H9 (cell line): ENCODE data around the gene KIF13A. TPM values are rescaled to one million over a fixed set of nuclear protein-coding genes. Genes with fewer than 3 reads are reported as not detected.

ENCODE experiments used
- DNase-seq: peaks from one replicate; pipeline ENCODE4 v3.0.0-alpha.2; 2017
- H2AFZ ChIP-seq: one replicate; pipeline ENCODE4 v1.6.1; 2013; ENCODE audit warnings: mild to moderate bottlenecking, low read length, control low read depth, moderate library complexity
- H2AK5ac ChIP-seq: 2 replicates; pipeline ENCODE4 v1.6.1; 2013; ENCODE audit warnings: low read length, control low read depth, mixed read lengths; ENCODE audit not compliant: insufficient read length
- H2BK120ac ChIP-seq: one replicate; pipeline ENCODE4 v1.6.1; 2013; ENCODE audit warnings: low read depth, mild to moderate bottlenecking, low read length, control low read depth, inconsistent platforms; ENCODE audit not compliant: poor library complexity, severe bottlenecking
- H2BK12ac ChIP-seq: 2 replicates; pipeline ENCODE4 v1.6.1; 2013; ENCODE audit warnings: low read length, control low read depth, mixed read lengths, low read depth; ENCODE audit not compliant: insufficient read length
- H2BK15ac ChIP-seq: 2 replicates; pipeline ENCODE4 v1.6.1; 2013; ENCODE audit warnings: low read depth, low read length, control low read depth
- H2BK20ac ChIP-seq: one replicate; pipeline ENCODE4 v1.6.1; 2013; ENCODE audit warnings: low read depth, mild to moderate bottlenecking, low read length, control low read depth, inconsistent platforms; ENCODE audit not compliant: poor library complexity, severe bottlenecking
- H2BK5ac ChIP-seq: 2 replicates; pipeline ENCODE4 v1.6.1; 2013; ENCODE audit warnings: low read length, control low read depth, mixed read lengths; ENCODE audit not compliant: insufficient read length
- H3K14ac ChIP-seq: 2 replicates; pipeline ENCODE4 v1.6.1; 2013; ENCODE audit warnings: low read length, control low read depth; ENCODE audit not compliant: insufficient read depth
- H3K18ac ChIP-seq: 2 replicates; pipeline ENCODE4 v1.6.1; 2013; ENCODE audit warnings: low read depth, mild to moderate bottlenecking, mixed read lengths, low read length, control low read depth; ENCODE audit not compliant: insufficient read length
- H3K23ac ChIP-seq: 2 replicates; pipeline ENCODE4 v1.6.1; 2013; ENCODE audit warnings: low read length, control low read depth, mixed read lengths, low read depth; ENCODE audit not compliant: insufficient read length
- H3K23me2 ChIP-seq: 2 replicates; pipeline ENCODE4 v1.6.1; 2013; ENCODE audit warnings: low read depth, mild to moderate bottlenecking, mixed read lengths, low read length, control low read depth; ENCODE audit not compliant: insufficient read length, poor library complexity, severe bottlenecking
- H3K27ac ChIP-seq: 2 replicates; pipeline ENCODE4 v1.5.1; 2013; ENCODE audit warnings: low read length, control low read depth, mixed read lengths, low read depth; ENCODE audit not compliant: insufficient read length
- H3K27me3 ChIP-seq: 2 replicates; pipeline ENCODE4 v1.6.1; 2013; ENCODE audit warnings: low read length, control low read depth, inconsistent platforms; ENCODE audit not compliant: insufficient read depth
- H3K4ac ChIP-seq: 2 replicates; pipeline ENCODE4 v1.6.1; 2013; ENCODE audit warnings: low read depth, mild to moderate bottlenecking, control low read depth, inconsistent platforms, low read length, moderate library complexity
- H3K4me1 ChIP-seq: 2 replicates; pipeline ENCODE4 v1.6.1; 2013; ENCODE audit warnings: low read length, control low read depth, inconsistent platforms; ENCODE audit not compliant: insufficient read depth
- H3K4me2 ChIP-seq: 2 replicates; pipeline ENCODE4 v1.6.1; 2013; ENCODE audit warnings: low read length, control low read depth, mixed read lengths; ENCODE audit not compliant: insufficient read length, insufficient read depth
- H3K56ac ChIP-seq: 2 replicates; pipeline ENCODE4 v1.6.1; 2013; ENCODE audit warnings: low read depth, mild to moderate bottlenecking, mixed read lengths, low read length, control low read depth; ENCODE audit not compliant: insufficient read length
- H3K79me1 ChIP-seq: 2 replicates; pipeline ENCODE4 v1.6.1; 2013; ENCODE audit warnings: low read depth, mild to moderate bottlenecking, moderate library complexity, low read length, control low read depth, inconsistent platforms; ENCODE audit not compliant: insufficient read depth, poor library complexity, severe bottlenecking
- H3K79me2 ChIP-seq: 2 replicates; pipeline ENCODE4 v1.6.1; 2013; ENCODE audit warnings: low read length, control low read depth, inconsistent platforms; ENCODE audit not compliant: insufficient read depth
- H3K9ac ChIP-seq: 2 replicates; pipeline ENCODE4 v1.6.1; 2013; ENCODE audit warnings: low read length, control low read depth, mixed read lengths; ENCODE audit not compliant: insufficient read length; ENCODE audit errors: extremely low read depth
- H3K9me3 ChIP-seq: one replicate; pipeline ENCODE4 v1.6.1; 2013; ENCODE audit warnings: low read depth, low read length, inconsistent platforms; ENCODE audit not compliant: control insufficient read depth
- H3T11ph ChIP-seq: one replicate; pipeline ENCODE4 v1.6.1; 2013; ENCODE audit warnings: mild to moderate bottlenecking, low read length, control low read depth, inconsistent platforms
- H4K20me1 ChIP-seq: one replicate; pipeline ENCODE4 v1.6.1; 2013; ENCODE audit not compliant: control insufficient read depth, insufficient read length, insufficient read depth
- H4K5ac ChIP-seq: 2 replicates; pipeline ENCODE4 v1.6.1; 2013; ENCODE audit warnings: low read depth, mild to moderate bottlenecking, mixed read lengths, low read length, control low read depth; ENCODE audit not compliant: insufficient read length
- H4K8ac ChIP-seq: replicated peaks from 2 replicates; pipeline ENCODE4 v1.6.1; 2013; ENCODE audit warnings: low read length, control low read depth, mixed read lengths, low read depth; ENCODE audit not compliant: insufficient read length
- H4K91ac ChIP-seq: 2 replicates; pipeline ENCODE4 v1.6.1; 2013; ENCODE audit warnings: low read depth, mild to moderate bottlenecking, moderate library complexity, mixed read lengths, low read length, control low read depth; ENCODE audit not compliant: insufficient read length
- H3K27ac Mint-ChIP-seq, 3 experiments: 2 replicates in 2 of 3; 3 replicates in 1 of 3; pipeline ENCODE4 v1.8.0; 2020 to 2021; ENCODE audit warnings: mixed read lengths in 3 of 3, mild to moderate bottlenecking in 1 of 3, moderate library complexity in 1 of 3
- H3K27me3 Mint-ChIP-seq: 2 replicates; pipeline ENCODE4 v1.8.0; 2021; ENCODE audit warnings: low read depth, mild to moderate bottlenecking, moderate library complexity, mixed read lengths
- H3K36me3 Mint-ChIP-seq, 3 experiments: 2 replicates in 2 of 3; 3 replicates in 1 of 3; pipeline ENCODE4 v1.8.0; 2020 to 2021; ENCODE audit warnings: low read depth in 3 of 3, mixed read lengths in 3 of 3; ENCODE audit not compliant: insufficient read depth in 1 of 3
- H3K4me1 Mint-ChIP-seq, 2 experiments: 2 replicates each; pipeline ENCODE4 v1.8.0; 2020; ENCODE audit warnings: mixed read lengths in 2 of 2
- H3K4me3 Mint-ChIP-seq, 2 experiments: 2 replicates in 1 of 2; 3 replicates in 1 of 2; pipeline ENCODE4 v1.8.0; 2020 to 2021; ENCODE audit warnings: mild to moderate bottlenecking in 2 of 2, mixed read lengths in 2 of 2, moderate library complexity in 1 of 2
- H3K9me3 Mint-ChIP-seq, 2 experiments: 2 replicates in 1 of 2; 3 replicates in 1 of 2; pipeline ENCODE4 v1.8.0; 2020; ENCODE audit warnings: mild to moderate bottlenecking in 2 of 2, mixed read lengths in 2 of 2, moderate library complexity in 1 of 2
- CTCF ChIP-seq: fragments of 200-600 bp; sonication (generic); conservative IDR thresholded peaks from 3 replicates; pipeline ENCODE4 v1.8.0; 2021; ENCODE audit warnings: antibody characterized with exemption, mild to moderate bottlenecking
- WGBS: extraction: QIAGEN DNeasy Blood & Tissue Kit; methylation state at CpG from one replicate; pipeline ENCODE4 v1.1.7; 2013; ENCODE audit warnings: missing lambda C conversion rate, low lambda C conversion rate, mixed read lengths; ENCODE audit not compliant: insufficient read length; ENCODE audit errors: extremely low coverage; 5-methylcytosine and 5-hydroxymethylcytosine counted together
- total RNA-seq: library from RNA; stranded (reverse); gene quantifications from 2 replicates; pipeline ENCODE4 v1.2.1, GENCODE V29; 2021

The KIF13A gene
- total RNA-seq, 1 experiment from 2014 or later = 38.2 TPM

GRCh38 chr6:18031680-18032256 is 44.3 kb upstream of the KIF13A start:
- Histone ChIP-seq H3K4me2 (no peak overlapping the region), H3K56ac (no peak overlapping the region), H3K14ac (no peak overlapping the region), H3K27ac (no peak overlapping the region), H2AFZ (no peak overlapping the region), H2BK12ac (no peak overlapping the region), H3T11ph (no peak overlapping the region), H2BK15ac (no peak overlapping the region), H2BK20ac (no peak overlapping the region), H3K4me1 (peaks cover 3% of the 10 kb centered on the region; the same call in 1 of the 2 replicates), H4K8ac (no peak overlapping the region), H2AK5ac (no peak overlapping the region), H4K20me1 (no peaks in the 10 kb centered on the region), H2BK120ac (no peak overlapping the region), H3K4ac (no peak overlapping the region), H3K9ac (no peak overlapping the region), H3K79me1 (no peaks in the 10 kb centered on the region), H3K79me2 (no peaks in the 10 kb centered on the region), H3K27me3 (no peaks in the 10 kb centered on the region), H2BK5ac (no peak overlapping the region), H3K23me2 (no peaks in the 10 kb centered on the region), H3K18ac (no peak overlapping the region), H3K23ac (no peak overlapping the region), H3K9me3 (no peaks in the 10 kb centered on the region), H4K91ac (no peak overlapping the region), H4K5ac (no peak overlapping the region)
- DNase-seq = no peak
- H3K27me3 Mint-ChIP-seq = no peaks in the 10 kb centered on the region
- WGBS = no CpG with 5 or more reads among the region's 2 CpGs
- H3K9me3 Mint-ChIP-seq = no peaks in the 10 kb centered on the region
- no peaks in the 10 kb centered on the region; a peak in 1 of 7 replicates for H3K36me3 Mint-ChIP-seq
- no peak overlapping the region for H3K27ac Mint-ChIP-seq
- no peak for TF ChIP-seq CTCF
- H3K4me1 Mint-ChIP-seq = peaks cover 8 to 9% of the 10 kb centered on the region in 2 experiments; a peak in 3 of 4 replicates
- no peak overlapping the region for H3K4me3 Mint-ChIP-seq
